ENCODE data around the gene CNN1. TPM values are rescaled to one million over a fixed set of nuclear protein-coding genes. Genes with fewer than 3 reads are reported as not detected.

Gene CNN1
- total and polyA plus RNA-seq, 2 of the 13 experiments (the other 11 are each of a cell fraction or from before 2014, with no cell fraction given): 0.70 to 1.1 TPM

DNA sequence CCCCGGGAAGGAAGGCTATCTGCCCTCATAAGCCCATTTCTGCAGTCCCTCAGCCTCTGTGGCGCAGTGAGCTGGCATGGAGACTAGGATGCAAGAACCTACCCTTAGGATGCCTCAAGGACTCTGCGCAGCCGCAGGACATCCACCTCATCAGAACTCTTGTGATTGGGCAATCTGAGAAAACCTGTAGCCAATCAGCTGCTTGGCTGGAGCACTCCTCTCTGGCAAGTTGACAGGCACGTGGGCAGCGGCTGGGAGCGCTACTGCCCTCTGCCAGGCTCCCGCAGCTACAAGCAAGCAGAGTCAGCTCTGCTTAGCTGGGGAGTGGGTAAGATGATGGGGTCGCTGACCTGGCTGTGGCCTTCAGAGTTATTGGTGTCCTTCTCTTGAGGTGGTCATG, 8.2 kb upstream of the CNN1 start (continued):
- TF ChIP-seq MEIS2 (CRISPR knock-in tag; IDR thresholded peaks at IDR 0.05) (peak; percentile 90), TBX2 (CRISPR knock-in tag; IDR thresholded peaks at IDR 0.05; ENCODE audit: borderline replicate concordance) (peak; percentile 23; the same call in 1 of the 2 replicates), ZNF256 (CRISPR knock-in tag; conservative IDR thresholded peaks at IDR 0.05) (no peak), MIER3 (CRISPR knock-in tag; IDR thresholded peaks at IDR 0.05; ENCODE audit: borderline replicate concordance) (peak; percentile 42; the same call in 1 of the 2 replicates), HOXD1 (CRISPR knock-in tag; IDR thresholded peaks at IDR 0.05) (no peak), ZNF451 (CRISPR knock-in tag; IDR thresholded peaks at IDR 0.05) (no peak), CBX1 (IDR thresholded peaks at IDR 0.05; ENCODE audit: low read depth) (peak; percentile 66), PPARG (CRISPR knock-in tag; conservative IDR thresholded peaks at IDR 0.05) (peak; percentile 54; the same call in 1 of the 2 replicates), KMT2B (CRISPR knock-in tag; IDR thresholded peaks at IDR 0.05) (peak; percentile 66; the same call in 1 of the 2 replicates), TGIF2 (CRISPR knock-in tag; IDR thresholded peaks at IDR 0.05) (peak; percentile 100), FLYWCH1 (CRISPR knock-in tag; IDR thresholded peaks at IDR 0.05) (no peak), SMAD3 (CRISPR knock-in tag; IDR thresholded peaks at IDR 0.05) (peak; percentile 49; the same call in 1 of the 2 replicates), ZNF567 (CRISPR knock-in tag; IDR thresholded peaks at IDR 0.05; ENCODE audit: borderline replicate concordance) (no peak), ZNF557 (CRISPR knock-in tag; IDR thresholded peaks at IDR 0.05) (0 out of 2 replicates have a peak, but pooled peaks have one; percentile 86), ATF7-NPFF (CRISPR knock-in tag; IDR thresholded peaks at IDR 0.05; ENCODE audit: low read depth) (peak; percentile 57; the same call in 1 of the 2 replicates), AGO1 (IDR thresholded peaks at IDR 0.05; ENCODE audit: low read depth, low read length, poor library complexity, severe bottlenecking) (no peak), IKZF1 (IDR thresholded peaks at IDR 0.05) (no peak), IRX3 (CRISPR knock-in tag; IDR thresholded peaks at IDR 0.05; ENCODE audit: borderline replicate concordance, low read depth) (no peak), ZNF720 (CRISPR knock-in tag; IDR thresholded peaks at IDR 0.05) (no peak), ZFP36L1 (CRISPR knock-in tag; IDR thresholded peaks at IDR 0.05) (no peak), ZNF614 (CRISPR knock-in tag; IDR thresholded peaks at IDR 0.05; ENCODE audit: borderline replicate concordance) (peak; percentile 82; the same call in 1 of the 2 replicates), ZNF431 (CRISPR knock-in tag; IDR thresholded peaks at IDR 0.05; ENCODE audit: borderline replicate concordance, low read depth) (no peak), ZNF3 (CRISPR knock-in tag; IDR thresholded peaks at IDR 0.05) (no peak)
- TF ChIP-seq, protein P1, sequence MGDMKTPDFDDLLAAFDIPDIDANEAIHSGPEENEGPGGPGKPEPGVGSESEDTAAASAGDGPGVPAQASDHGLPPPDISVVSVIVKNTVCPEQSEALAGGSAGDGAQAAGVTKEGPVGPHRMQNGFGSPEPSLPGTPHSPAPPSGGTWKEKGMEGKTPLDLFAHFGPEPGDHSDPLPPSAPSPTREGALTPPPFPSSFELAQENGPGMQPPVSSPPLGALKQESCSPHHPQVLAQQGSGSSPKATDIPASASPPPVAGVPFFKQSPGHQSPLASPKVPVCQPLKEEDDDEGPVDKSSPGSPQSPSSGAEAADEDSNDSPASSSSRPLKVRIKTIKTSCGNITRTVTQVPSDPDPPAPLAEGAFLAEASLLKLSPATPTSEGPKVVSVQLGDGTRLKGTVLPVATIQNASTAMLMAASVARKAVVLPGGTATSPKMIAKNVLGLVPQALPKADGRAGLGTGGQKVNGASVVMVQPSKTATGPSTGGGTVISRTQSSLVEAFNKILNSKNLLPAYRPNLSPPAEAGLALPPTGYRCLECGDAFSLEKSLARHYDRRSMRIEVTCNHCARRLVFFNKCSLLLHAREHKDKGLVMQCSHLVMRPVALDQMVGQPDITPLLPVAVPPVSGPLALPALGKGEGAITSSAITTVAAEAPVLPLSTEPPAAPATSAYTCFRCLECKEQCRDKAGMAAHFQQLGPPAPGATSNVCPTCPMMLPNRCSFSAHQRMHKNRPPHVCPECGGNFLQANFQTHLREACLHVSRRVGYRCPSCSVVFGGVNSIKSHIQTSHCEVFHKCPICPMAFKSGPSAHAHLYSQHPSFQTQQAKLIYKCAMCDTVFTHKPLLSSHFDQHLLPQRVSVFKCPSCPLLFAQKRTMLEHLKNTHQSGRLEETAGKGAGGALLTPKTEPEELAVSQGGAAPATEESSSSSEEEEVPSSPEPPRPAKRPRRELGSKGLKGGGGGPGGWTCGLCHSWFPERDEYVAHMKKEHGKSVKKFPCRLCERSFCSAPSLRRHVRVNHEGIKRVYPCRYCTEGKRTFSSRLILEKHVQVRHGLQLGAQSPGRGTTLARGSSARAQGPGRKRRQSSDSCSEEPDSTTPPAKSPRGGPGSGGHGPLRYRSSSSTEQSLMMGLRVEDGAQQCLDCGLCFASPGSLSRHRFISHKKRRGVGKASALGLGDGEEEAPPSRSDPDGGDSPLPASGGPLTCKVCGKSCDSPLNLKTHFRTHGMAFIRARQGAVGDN (CRISPR knock-in tag; IDR thresholded peaks at IDR 0.05): peak; percentile 86
- TF ChIP-seq, protein P2, sequence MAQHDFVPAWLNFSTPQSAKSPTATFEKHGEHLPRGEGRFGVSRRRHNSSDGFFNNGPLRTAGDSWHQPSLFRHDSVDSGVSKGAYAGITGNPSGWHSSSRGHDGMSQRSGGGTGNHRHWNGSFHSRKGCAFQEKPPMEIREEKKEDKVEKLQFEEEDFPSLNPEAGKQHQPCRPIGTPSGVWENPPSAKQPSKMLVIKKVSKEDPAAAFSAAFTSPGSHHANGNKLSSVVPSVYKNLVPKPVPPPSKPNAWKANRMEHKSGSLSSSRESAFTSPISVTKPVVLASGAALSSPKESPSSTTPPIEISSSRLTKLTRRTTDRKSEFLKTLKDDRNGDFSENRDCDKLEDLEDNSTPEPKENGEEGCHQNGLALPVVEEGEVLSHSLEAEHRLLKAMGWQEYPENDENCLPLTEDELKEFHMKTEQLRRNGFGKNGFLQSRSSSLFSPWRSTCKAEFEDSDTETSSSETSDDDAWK (CRISPR knock-in tag; IDR thresholded peaks at IDR 0.05): no peak
- TF ChIP-seq, protein P3, sequence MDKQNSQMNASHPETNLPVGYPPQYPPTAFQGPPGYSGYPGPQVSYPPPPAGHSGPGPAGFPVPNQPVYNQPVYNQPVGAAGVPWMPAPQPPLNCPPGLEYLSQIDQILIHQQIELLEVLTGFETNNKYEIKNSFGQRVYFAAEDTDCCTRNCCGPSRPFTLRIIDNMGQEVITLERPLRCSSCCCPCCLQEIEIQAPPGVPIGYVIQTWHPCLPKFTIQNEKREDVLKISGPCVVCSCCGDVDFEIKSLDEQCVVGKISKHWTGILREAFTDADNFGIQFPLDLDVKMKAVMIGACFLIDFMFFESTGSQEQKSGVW (CRISPR knock-in tag; IDR thresholded peaks at IDR 0.05; ENCODE audit: borderline replicate concordance): no peak
- TF ChIP-seq, protein P4, sequence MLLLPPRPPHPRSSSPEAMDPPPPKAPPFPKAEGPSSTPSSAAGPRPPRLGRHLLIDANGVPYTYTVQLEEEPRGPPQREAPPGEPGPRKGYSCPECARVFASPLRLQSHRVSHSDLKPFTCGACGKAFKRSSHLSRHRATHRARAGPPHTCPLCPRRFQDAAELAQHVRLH (CRISPR knock-in tag; IDR thresholded peaks at IDR 0.05; ENCODE audit: borderline replicate concordance, low read depth): 0 out of 2 replicates have a peak, but pooled peaks have one; percentile 59

All from HepG2 (cell line).